OCI-LY7 (cell line): ENCODE measurements around the gene DENND1A. TPM values are rescaled to one million over a fixed set of nuclear protein-coding genes. Genes with fewer than 3 reads are reported as not detected.

Experiments used
- BruUV-seq: library from RNA; stranded (reverse); fragments of 400-500 nt; replicated peaks from 2 replicates; lab custom pipeline; 2021; lab: Mats Ljungman, UMichigan
- CTCF ChIA-PET: fragments of 300-600 bp; sonication (Branson Sonifier 250); formaldehyde crosslinking; loops from one replicate; lab custom pipeline; 2022; ENCODE audit warnings: antibody characterized with exemption; ENCODE audit not compliant: unreplicated experiment; lab: Charles Lee
- POLR2A ChIA-PET: fragments of 300-600 bp; sonication (Branson Sonifier 250); formaldehyde crosslinking; loops from one replicate; lab custom pipeline; 2022; ENCODE audit warnings: antibody characterized with exemption; lab: Charles Lee
- DNase-seq: peaks from one replicate; pipeline ENCODE4 v3.0.0-alpha.2; 2015; ENCODE audit warnings: low spot score
- H2AFZ ChIP-seq: fragments of 200-600 bp; sonication (generic), shearing (Covaris generic); 2 replicates; pipeline ENCODE4 v1.6.1; 2014; ENCODE audit warnings: mild to moderate bottlenecking, antibody characterized with exemption, low read length, moderate library complexity
- H3K27ac ChIP-seq: fragments of 200-600 bp; sonication (generic); 2 replicates; pipeline ENCODE4 v1.5.1; 2014; ENCODE audit warnings: mixed run types, low read depth, mild to moderate bottlenecking, moderate library complexity, low read length, inconsistent platforms; ENCODE audit not compliant: poor library complexity, severe bottlenecking
- H3K36me3 ChIP-seq: fragments of 200-600 bp; sonication (generic); 2 replicates; pipeline ENCODE4 v1.6.1; 2014; ENCODE audit warnings: mild to moderate bottlenecking, antibody characterized with exemption, low read length, moderate library complexity, mixed read lengths; ENCODE audit not compliant: insufficient read depth
- H3K4me1 ChIP-seq: fragments of 200-600 bp; sonication (generic); 2 replicates; pipeline ENCODE4 v1.5.1; 2014; ENCODE audit warnings: mild to moderate bottlenecking, low read length; ENCODE audit not compliant: insufficient read depth, poor library complexity, severe bottlenecking
- H3K4me2 ChIP-seq: fragments of 200-600 bp; sonication (generic); 2 replicates; pipeline ENCODE4 v1.6.1; 2014; ENCODE audit warnings: mild to moderate bottlenecking, low read length
- H3K4me3 ChIP-seq: fragments of 200-600 bp; sonication (generic); 2 replicates; pipeline ENCODE4 v1.5.1; 2014; ENCODE audit warnings: mild to moderate bottlenecking, low read depth, low read length; ENCODE audit not compliant: poor library complexity, severe bottlenecking
- H3K79me2 ChIP-seq: fragments of 200-600 bp; sonication (generic); 2 replicates; pipeline ENCODE4 v1.6.1; 2016; ENCODE audit warnings: low read depth, mild to moderate bottlenecking, low read length, moderate library complexity, mixed read lengths; ENCODE audit not compliant: insufficient read depth
- H3K9me2 ChIP-seq: fragments of 200-600 bp; sonication (generic); 2 replicates; pipeline ENCODE4 v1.6.1; 2016; ENCODE audit warnings: mild to moderate bottlenecking, low read length, mixed read lengths; ENCODE audit not compliant: insufficient read depth
- H3K9me3 ChIP-seq: fragments of 200-600 bp; sonication (generic); 2 replicates; pipeline ENCODE4 v1.6.1; 2014; ENCODE audit warnings: mild to moderate bottlenecking, mixed run types, low read length, mixed read lengths
- H4K20me1 ChIP-seq: fragments of 200-600 bp; sonication (generic); 2 replicates; pipeline ENCODE4 v1.6.1; 2014; ENCODE audit warnings: mild to moderate bottlenecking, antibody characterized with exemption, low read length, moderate library complexity, mixed read lengths; ENCODE audit not compliant: insufficient read depth
- CTCF ChIP-seq: fragments of 200-600 bp; sonication (generic); conservative IDR thresholded peaks from 2 replicates; pipeline ENCODE4 v1.5.1; 2014; ENCODE audit warnings: mild to moderate bottlenecking, antibody characterized with exemption, low read length, moderate library complexity, mixed read lengths
- EZH2phosphoT487 ChIP-seq: fragments of 200-600 bp; sonication (generic); IDR thresholded peaks from 2 replicates; pipeline ENCODE4 v1.6.1; 2018; ENCODE audit warnings: low read depth, borderline replicate concordance, mild to moderate bottlenecking, mixed run types, antibody characterized with exemption, low read length, moderate library complexity, mixed read lengths
- intact Hi-C: fragments of 100-400 bp; cut with micrococcal nuclease; formaldehyde crosslinking; loops from one replicate; pipeline ENCODE4 v1.10.0; 2022; ENCODE audit not compliant: unreplicated experiment
- total RNA-seq, 2 experiments: library from RNA; depleted of rRNA in 1 of 2; stranded (reverse); fragments of >200 nt in 1 of 2; shearing (Covaris generic) in 1 of 2; gene quantifications; 2 replicates each; pipeline ENCODE4 v1.2.3, GENCODE V29; 2014 to 2022

DENND1A gene
- total RNA-seq, 2 experiments from 2014 or later, result 17.9 to 36.3 TPM

GRCh38 chr9:123445981-123446610, 483.8 kb downstream of the DENND1A start:
- Histone ChIP-seq H2AFZ (no peak overlapping the region), H3K9me2 (no peaks in the 10 kb centered on the region), H3K4me3 (no peak overlapping the region), H3K4me2 (no peak overlapping the region), H3K36me3 (no peaks in the 10 kb centered on the region), H3K27ac (no peak overlapping the region), H3K79me2 (no peaks in the 10 kb centered on the region), H3K4me1 (no peaks in the 10 kb centered on the region), H3K9me3 (no peaks in the 10 kb centered on the region), H4K20me1 (no peaks in the 10 kb centered on the region)
- intact Hi-C loops, result no loop called here
- POLR2A ChIA-PET, result interaction anchor here (0.6 kb wide), 1 partner anchor 373 kb away, joined by 3 read pairs; no protein-coding TSS in a partner anchor
- BruUV-seq, result no TSS peak
- CTCF ChIA-PET, result no interaction called here
- no peak for TF ChIP-seq CTCF
- no peak for TF ChIP-seq EZH2phosphoT487
- no peak for DNase-seq

GRCh38 chr9:123445116-123445515, 484.8 kb downstream of the DENND1A start:
- ChIA-PET CTCF (no interaction called here), POLR2A (no interaction called here)
- H3K79me2 ChIP-seq, result no peaks in the 10 kb centered on the region
- H3K9me2 ChIP-seq, result no peaks in the 10 kb centered on the region
- no peak overlapping the region for H3K27ac ChIP-seq
- DNase-seq, result no peak
- H3K4me1 ChIP-seq, result no peaks in the 10 kb centered on the region
- BruUV-seq, result no TSS peak
- no peak overlapping the region for H2AFZ ChIP-seq
- TF ChIP-seq EZH2phosphoT487 (no peak), CTCF (no peak)
- no peaks in the 10 kb centered on the region for H3K9me3 ChIP-seq
- no peaks in the 10 kb centered on the region for H4K20me1 ChIP-seq
- no peak overlapping the region for H3K4me3 ChIP-seq
- no peak overlapping the region for H3K4me2 ChIP-seq
- no peaks in the 10 kb centered on the region for H3K36me3 ChIP-seq
- intact Hi-C loops, result no loop called here

- H3K79me2 ChIP-seq, result no peaks in the 10 kb centered on the region
- H3K9me3 ChIP-seq, result no peaks in the 10 kb centered on the region
- no peaks in the 10 kb centered on the region for H3K9me2 ChIP-seq
- no peak for DNase-seq
- H3K4me1 ChIP-seq, result no peaks in the 10 kb centered on the region
- H2AFZ ChIP-seq, result no peak overlapping the region
- H3K4me3 ChIP-seq, result no peak overlapping the region
- H3K36me3 ChIP-seq, result no peaks in the 10 kb centered on the region
- ChIA-PET POLR2A (interaction anchor here (1.0 kb wide), 1 partner anchor 24 kb away, joined by 3 read pairs; no protein-coding TSS in a partner anchor), CTCF (no interaction called here)
- intact Hi-C loops, result no loop called here
- no TSS peak for BruUV-seq
- no peak overlapping the region for H3K4me2 ChIP-seq
- H4K20me1 ChIP-seq, result no peaks in the 10 kb centered on the region
- TF ChIP-seq EZH2phosphoT487, result no peak
- TF ChIP-seq CTCF, result no peak
- no peak overlapping the region for H3K27ac ChIP-seq
Measured at GRCh38 chr9:123441769-123442168, 488.2 kb downstream of the DENND1A start.
